ENCODE data around the gene SPAG16.
"Not testable (repeated sequence)": the region's sequence is repeated elsewhere in the genome, so short reads cannot be mapped to it uniquely, and the experiment has no call there.

SPAG16 gene

GRCh38 chr2:213669657-213670056 lies 385.4 kb downstream of the SPAG16 start:
- no peak overlapping the region for H3K27ac Mint-ChIP-seq
- peaks cover 8% of the 10 kb centered on the region for H3K9me3 Mint-ChIP-seq
- no peaks in the 10 kb centered on the region for H3K4me1 Mint-ChIP-seq
- no peaks in the 10 kb centered on the region for H3K27me3 Mint-ChIP-seq
- no peaks in the 10 kb centered on the region for H3K36me3 Mint-ChIP-seq
- no peak overlapping the region for H3K4me3 Mint-ChIP-seq

DNA sequence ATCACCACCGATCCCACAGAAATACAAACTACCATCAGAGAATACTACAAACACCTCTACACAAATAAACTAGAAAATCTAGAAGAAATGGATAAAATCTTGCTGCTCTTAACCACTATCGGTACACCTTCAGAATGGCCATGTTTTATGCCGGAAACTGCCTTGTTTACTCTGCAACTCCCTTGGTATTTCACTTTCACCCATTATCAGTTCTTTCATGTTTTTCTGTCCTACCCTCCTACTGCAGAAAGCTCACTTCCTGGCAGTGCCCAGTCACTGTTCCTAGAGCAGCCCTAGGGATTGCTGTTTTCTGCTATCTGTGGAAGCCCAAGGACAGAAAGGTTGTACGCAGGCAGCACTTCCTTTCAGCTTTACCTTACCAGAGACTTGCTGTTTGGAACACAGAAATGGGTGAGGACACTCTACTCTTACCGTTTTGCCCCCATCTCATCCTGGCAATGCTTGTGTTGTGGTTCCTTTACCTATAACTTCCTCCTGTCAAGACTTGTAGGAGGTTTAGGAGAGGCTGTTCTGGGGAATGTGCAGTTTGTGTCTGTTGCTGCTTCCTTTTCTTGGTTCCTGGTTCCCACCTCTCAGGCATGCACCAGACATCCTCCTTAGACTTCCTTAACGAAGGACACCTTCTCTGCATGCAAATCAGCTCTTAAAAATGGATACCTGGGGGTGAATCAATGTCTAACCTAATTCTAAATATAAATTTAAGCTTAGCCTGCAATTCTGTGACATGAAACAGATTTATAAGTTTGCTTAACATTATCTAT lies 394.4 kb downstream of the SPAG16 start:
- H3K27me3 Mint-ChIP-seq: no peaks in the 10 kb centered on the region
- no peaks in the 10 kb centered on the region for H3K4me1 Mint-ChIP-seq
- H3K36me3 Mint-ChIP-seq: no peaks in the 10 kb centered on the region
- no peak overlapping the region for H3K27ac Mint-ChIP-seq
- H3K9me3 Mint-ChIP-seq: no peaks in the 10 kb centered on the region
- H3K4me3 Mint-ChIP-seq: no peak overlapping the region

DNA sequence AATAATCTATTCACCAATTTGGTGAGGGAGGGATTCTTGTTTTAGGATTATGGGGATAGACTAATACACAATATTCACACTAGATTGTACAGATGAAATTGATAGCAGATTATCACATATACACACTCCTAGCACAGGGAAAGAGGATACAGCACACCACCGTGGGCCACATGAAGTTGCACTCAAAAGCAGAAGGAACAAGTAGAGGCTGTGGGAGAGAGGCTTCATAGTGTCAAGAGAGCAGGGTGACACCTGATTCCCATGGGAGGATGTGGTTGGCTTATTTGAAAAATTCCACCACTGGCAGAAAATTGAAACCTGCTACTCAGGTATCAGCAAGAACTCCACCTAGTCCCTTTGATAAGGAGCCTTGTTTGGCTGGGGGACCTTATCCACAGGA lies 395.6 kb downstream of the SPAG16 start:
- no peaks in the 10 kb centered on the region for H3K9me3 Mint-ChIP-seq
- no peak overlapping the region for H3K27ac Mint-ChIP-seq
- H3K36me3 Mint-ChIP-seq: no peaks in the 10 kb centered on the region
- no peak overlapping the region for H3K4me3 Mint-ChIP-seq
- H3K27me3 Mint-ChIP-seq: no peaks in the 10 kb centered on the region
- H3K4me1 Mint-ChIP-seq: no peaks in the 10 kb centered on the region

- Mint-ChIP-seq H3K27me3 (no peaks in the 10 kb centered on the region), H3K9me3 (no peaks in the 10 kb centered on the region), H3K36me3 (no peaks in the 10 kb centered on the region), H3K4me3 (no peak overlapping the region), H3K4me1 (no peaks in the 10 kb centered on the region), H3K27ac (no peak overlapping the region)
Measured at GRCh38 chr2:213682276-213682675, 398.0 kb downstream of the SPAG16 start.

- Mint-ChIP-seq H3K4me1 (no peaks in the 10 kb centered on the region), H3K9me3 (peaks cover 5% of the 10 kb centered on the region), H3K4me3 (no peak overlapping the region), H3K36me3 (no peaks in the 10 kb centered on the region), H3K27ac (no peak overlapping the region), H3K27me3 (no peaks in the 10 kb centered on the region)
Measured at GRCh38 chr2:213688133-213688532, 403.9 kb downstream of the SPAG16 start.

DNA sequence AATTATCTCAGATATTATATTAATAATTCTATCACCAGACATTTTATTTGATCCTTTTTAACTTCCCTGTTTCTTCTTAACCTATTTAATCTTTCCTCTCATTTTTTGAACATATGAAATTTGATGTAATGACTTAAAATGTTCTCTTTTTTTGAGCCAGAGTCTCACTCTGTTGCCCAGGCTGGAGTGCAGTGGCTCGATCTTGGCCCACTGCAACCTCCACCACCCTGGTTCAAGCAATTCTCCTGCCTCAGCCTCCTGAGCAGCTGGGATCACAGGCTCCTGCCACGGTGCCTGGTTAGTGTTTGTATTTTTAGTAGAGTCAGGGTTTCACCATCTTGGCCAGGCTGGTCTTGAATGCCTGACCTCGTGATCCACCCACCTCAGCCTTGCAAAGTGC lies 404.6 kb downstream of the SPAG16 start:
- H3K27me3 Mint-ChIP-seq, H3K9me3 Mint-ChIP-seq, H3K36me3 Mint-ChIP-seq, H3K4me3 Mint-ChIP-seq, H3K27ac Mint-ChIP-seq, H3K4me1 Mint-ChIP-seq: not testable (repeated sequence)

DNA sequence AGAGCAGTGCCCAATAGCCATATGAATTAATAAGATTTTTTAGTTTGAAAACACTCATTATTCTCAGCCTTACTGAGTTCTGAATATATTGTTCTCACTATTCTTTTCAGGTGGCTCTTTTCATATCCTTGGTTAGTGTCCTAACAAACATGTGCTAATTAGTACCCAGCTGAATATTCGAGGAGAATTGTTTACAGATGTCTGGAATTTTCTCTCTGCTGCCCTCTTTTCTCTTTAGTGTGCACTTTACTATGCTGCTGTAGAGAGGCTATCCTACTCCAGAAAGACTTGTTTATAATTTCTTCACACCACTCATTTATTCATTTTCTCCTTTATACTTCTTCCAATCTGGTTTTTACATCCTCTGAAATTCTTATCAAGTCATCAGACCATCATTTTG lies 405.3 kb downstream of the SPAG16 start:
- Mint-ChIP-seq H3K9me3 (peaks cover 5% of the 10 kb centered on the region), H3K27me3 (no peaks in the 10 kb centered on the region), H3K27ac (no peak overlapping the region), H3K4me1 (no peaks in the 10 kb centered on the region), H3K4me3 (no peak overlapping the region), H3K36me3 (no peaks in the 10 kb centered on the region)

DNA sequence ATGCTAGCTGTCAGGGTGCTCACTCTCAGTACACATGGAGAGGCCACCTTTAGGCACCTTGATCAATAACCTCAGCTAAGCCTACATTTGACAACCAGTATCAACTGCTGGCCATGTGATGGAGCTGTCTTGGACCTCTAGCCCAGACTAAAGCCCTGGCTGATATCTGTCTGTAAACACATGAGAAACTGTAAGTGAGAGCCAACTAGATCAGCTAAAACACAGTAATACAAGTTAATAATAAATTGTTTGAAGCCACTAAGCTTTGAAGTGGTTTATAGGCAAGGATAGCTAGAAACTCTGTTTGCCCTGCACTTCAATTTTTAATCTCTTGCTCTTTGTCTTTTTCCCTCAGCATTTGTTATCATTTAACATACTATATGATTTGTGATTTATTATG lies 407.1 kb downstream of the SPAG16 start:
- Mint-ChIP-seq H3K27me3 (no peaks in the 10 kb centered on the region), H3K4me3 (no peak overlapping the region), H3K9me3 (peaks cover 5% of the 10 kb centered on the region), H3K27ac (no peak overlapping the region), H3K36me3 (no peaks in the 10 kb centered on the region), H3K4me1 (no peaks in the 10 kb centered on the region)

DNA sequence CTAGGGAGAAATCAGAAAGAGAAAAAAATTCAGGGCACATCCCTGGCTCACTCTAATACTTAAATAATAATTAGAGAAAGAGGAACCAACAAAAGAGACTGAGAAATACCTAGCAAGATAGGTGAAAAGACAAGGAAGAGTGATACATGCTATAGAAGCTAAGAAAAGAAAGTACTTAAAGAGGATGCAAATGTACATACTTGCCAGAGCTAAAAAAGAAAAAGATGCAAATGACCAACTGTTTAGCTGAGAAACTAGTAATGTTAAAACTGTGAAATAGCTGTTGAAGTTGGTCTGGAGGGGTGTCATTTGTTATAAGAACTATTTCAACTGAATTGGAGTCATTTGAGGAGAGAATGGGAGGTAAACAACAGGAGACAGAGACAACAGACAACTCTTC lies 412.2 kb downstream of the SPAG16 start:
- Mint-ChIP-seq H3K4me3 (no peak overlapping the region), H3K9me3 (no peaks in the 10 kb centered on the region), H3K36me3 (no peaks in the 10 kb centered on the region), H3K27ac (no peak overlapping the region), H3K27me3 (no peaks in the 10 kb centered on the region), H3K4me1 (no peaks in the 10 kb centered on the region)

DNA sequence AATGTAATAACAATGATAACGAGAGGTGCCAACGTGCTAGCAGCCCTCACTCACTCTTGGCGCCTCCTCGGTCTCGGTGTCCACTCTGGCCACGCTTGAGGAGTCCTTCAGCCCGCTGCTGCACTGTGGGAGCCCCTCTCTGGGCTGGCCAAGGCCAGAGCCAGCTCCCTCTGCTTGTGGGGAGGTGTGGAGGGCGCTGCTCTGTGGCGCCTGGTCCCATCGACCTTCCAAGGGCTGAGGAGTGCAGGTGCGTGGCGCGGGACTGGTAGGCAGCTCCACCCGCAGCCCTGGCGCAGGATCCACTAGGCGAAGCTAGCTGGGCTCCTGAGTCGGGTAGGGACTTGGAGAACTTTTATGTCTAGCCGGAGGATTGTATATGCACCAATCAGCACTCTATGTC lies 417.1 kb downstream of the SPAG16 start:
- H3K36me3 Mint-ChIP-seq, H3K27me3 Mint-ChIP-seq, H3K4me3 Mint-ChIP-seq, H3K9me3 Mint-ChIP-seq, H3K4me1 Mint-ChIP-seq, H3K27ac Mint-ChIP-seq: not testable (repeated sequence)

DNA sequence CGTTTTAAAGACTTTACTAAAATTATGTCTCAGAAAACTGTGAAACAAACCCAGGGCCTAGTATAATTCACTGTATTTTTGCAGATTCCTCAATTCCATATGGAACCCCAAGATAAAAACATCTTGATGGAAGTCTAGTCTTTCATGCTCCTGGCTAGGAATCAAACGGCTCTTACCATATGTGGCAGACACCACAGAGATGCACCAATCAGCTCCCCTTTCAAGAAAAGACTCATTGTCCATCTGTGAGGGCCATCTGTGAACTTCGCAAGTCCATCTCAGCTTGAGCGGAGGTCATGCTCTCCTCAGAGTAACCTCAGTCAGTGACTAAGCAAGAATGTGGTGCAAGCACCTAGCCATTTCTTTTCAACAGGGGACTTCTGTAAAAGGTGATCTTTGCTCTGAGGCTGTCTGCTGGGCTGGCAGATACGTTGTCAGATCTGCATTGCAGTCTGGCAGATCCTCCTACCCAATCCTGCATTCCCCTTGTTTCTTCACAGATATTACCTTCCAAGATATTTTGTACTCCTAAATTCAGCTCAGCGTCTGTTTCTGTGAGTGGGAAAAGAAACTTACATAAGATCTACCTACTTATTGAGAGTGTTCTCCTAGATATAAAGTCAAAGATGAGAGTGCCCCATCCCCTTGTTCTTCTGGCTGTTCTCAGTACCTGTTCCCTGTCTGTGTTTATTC lies 419.3 kb downstream of the SPAG16 start:
- no peaks in the 10 kb centered on the region for H3K36me3 Mint-ChIP-seq
- peaks cover 5% of the 10 kb centered on the region for H3K9me3 Mint-ChIP-seq
- no peaks in the 10 kb centered on the region for H3K27me3 Mint-ChIP-seq
- no peak overlapping the region for H3K4me3 Mint-ChIP-seq
- H3K4me1 Mint-ChIP-seq: no peaks in the 10 kb centered on the region
- H3K27ac Mint-ChIP-seq: no peak overlapping the region

DNA sequence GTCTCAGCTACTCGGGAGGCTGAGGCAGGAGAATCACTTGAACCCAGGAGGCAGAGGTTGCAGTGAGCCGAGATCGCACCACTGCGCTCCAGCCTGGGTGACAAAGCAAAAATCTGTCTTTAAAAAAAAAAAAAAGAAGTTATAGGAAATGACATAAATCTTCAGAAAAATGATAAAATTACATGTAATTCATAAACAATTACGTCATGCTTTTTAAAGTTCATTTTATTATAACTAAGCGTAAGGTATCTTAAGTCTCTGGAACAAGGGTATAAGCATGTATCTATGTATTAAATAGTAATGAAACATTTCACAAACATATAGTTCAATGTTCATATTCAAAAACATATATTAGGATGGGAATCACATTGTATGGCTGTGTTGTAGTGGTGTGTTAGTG lies 425.9 kb downstream of the SPAG16 start:
- H3K36me3 Mint-ChIP-seq: no peaks in the 10 kb centered on the region
- no peaks in the 10 kb centered on the region for H3K27me3 Mint-ChIP-seq
- no peak overlapping the region for H3K4me3 Mint-ChIP-seq
- no peaks in the 10 kb centered on the region for H3K4me1 Mint-ChIP-seq
- no peaks in the 10 kb centered on the region for H3K9me3 Mint-ChIP-seq
- no peak overlapping the region for H3K27ac Mint-ChIP-seq

DNA sequence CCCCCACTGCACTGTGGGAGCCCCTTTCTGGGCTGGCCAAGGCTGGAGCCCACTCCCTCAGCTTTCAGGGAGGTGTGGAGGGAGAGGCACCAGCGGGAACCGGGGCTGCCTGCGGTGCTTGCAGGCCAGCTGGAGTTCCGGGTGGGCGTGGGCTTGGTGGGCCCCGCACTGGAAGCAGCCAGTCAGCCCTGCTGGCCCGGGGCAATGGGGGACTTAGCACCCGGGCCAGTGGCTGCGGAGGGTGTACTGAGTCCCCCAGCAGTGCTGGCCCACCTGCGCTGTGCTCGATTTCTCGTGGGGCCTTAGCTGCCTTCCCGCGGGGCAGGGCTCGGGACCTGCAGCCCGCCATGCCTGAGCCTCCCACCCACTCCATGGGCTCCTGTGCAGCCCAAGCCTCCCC lies 434.1 kb downstream of the SPAG16 start:
- not testable (repeated sequence) for H3K4me1 Mint-ChIP-seq, H3K9me3 Mint-ChIP-seq, H3K27ac Mint-ChIP-seq, H3K36me3 Mint-ChIP-seq, H3K27me3 Mint-ChIP-seq, H3K4me3 Mint-ChIP-seq

GRCh38 chr2:213722565-213722964 lies 438.3 kb downstream of the SPAG16 start:
- peaks cover 9% of the 10 kb centered on the region for H3K9me3 Mint-ChIP-seq
- no peak overlapping the region for H3K27ac Mint-ChIP-seq
- no peaks in the 10 kb centered on the region for H3K36me3 Mint-ChIP-seq
- H3K4me1 Mint-ChIP-seq: no peaks in the 10 kb centered on the region
- no peak overlapping the region for H3K4me3 Mint-ChIP-seq
- no peaks in the 10 kb centered on the region for H3K27me3 Mint-ChIP-seq

DNA sequence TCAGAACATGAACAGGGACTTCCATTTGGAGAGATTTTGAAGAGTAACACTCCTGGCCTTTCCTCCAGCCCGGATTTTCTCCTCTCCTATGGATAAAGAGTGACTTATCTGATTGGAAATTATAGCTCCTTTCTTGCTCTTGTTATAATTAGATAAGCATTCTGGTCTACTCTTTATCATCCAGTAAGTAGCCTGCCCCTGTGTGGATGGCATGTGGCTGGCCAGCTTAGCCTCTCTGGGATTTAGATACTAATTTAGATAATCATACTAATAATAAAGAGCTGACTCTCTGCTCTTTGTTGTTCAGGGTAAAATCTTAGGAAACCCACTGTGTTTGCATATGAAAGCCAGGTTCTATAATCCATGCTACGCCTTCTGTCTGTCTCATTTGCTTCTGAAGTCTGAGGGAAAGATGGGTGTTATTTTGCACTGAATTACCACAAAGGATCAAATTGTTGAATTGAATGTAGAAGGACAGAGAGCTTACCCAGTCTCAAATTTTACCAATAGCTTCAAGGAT lies 438.8 kb downstream of the SPAG16 start:
- no peaks in the 10 kb centered on the region for H3K36me3 Mint-ChIP-seq
- H3K4me1 Mint-ChIP-seq: no peaks in the 10 kb centered on the region
- no peaks in the 10 kb centered on the region for H3K27me3 Mint-ChIP-seq

GRCh38 chr2:213723707-213724106 lies 439.4 kb downstream of the SPAG16 start:
- Mint-ChIP-seq H3K36me3 (no peaks in the 10 kb centered on the region), H3K27ac (no peak overlapping the region), H3K4me3 (no peak overlapping the region)

More for the DNA sequence above, 438.8 kb downstream of the SPAG16 start:
- H3K9me3 Mint-ChIP-seq: peaks cover 9% of the 10 kb centered on the region
- H3K27ac Mint-ChIP-seq: no peak overlapping the region
- H3K4me3 Mint-ChIP-seq: no peak overlapping the region

More at GRCh38 chr2:213723707-213724106, 439.4 kb downstream of the SPAG16 start:
- Mint-ChIP-seq H3K4me1 (no peaks in the 10 kb centered on the region), H3K27me3 (no peaks in the 10 kb centered on the region), H3K9me3 (peaks cover 9% of the 10 kb centered on the region)
